Pancreas (tissue), 10 donors: Measurements from ENCODE around the gene STRIP1. TPM values are rescaled to one million over a fixed set of nuclear protein-coding genes. Genes with fewer than 3 reads are reported as not detected.

Experiments used
- ATAC-seq, 4 donors: fragments of 200-7000 bp; cut with Tn5 transposase; one replicate each; pipeline versions ENCODE4 v1.8.0 to v1.9.1; 2020; ENCODE audit warnings: mild to moderate bottlenecking in 4 of 4, moderate library complexity in 4 of 4
- DNase-seq, 6 donors: peaks; one replicate each; pipeline ENCODE4 v3.0.0-alpha.2; 2020
- FAIRE-seq: peaks from 2 replicates; lab custom pipeline; 2012; peaks lifted over from hg19 to GRCh38; lab: Jason Lieb, UNC
- H3K27ac ChIP-seq, 4 donors: fragments of 200-600 bp; sonication (generic); 1 replicate in 3 of 4; 2 replicates in 1 of 4; pipeline versions ENCODE4 v1.5.0 to v1.8.0; 2020
- H3K27me3 ChIP-seq, 4 donors: fragments of 200-600 bp; one replicate each; pipeline ENCODE4 v1.8.0; 2021
- H3K36me3 ChIP-seq, 3 donors: fragments of 200-600 bp; sonication (generic) in 1 of 3; one replicate each; pipeline versions ENCODE4 v1.5.0 to v1.8.0; 2020 to 2021
- H3K4me1 ChIP-seq, 3 donors: fragments of 200-600 bp; one replicate each; pipeline ENCODE4 v1.8.0; 2021
- H3K4me3 ChIP-seq, 4 donors: fragments of 200-600 bp; sonication (generic) in 2 of 4; one replicate each; pipeline versions ENCODE4 v1.5.0 to v1.8.0; 2020 to 2021
- H3K9me3 ChIP-seq, 4 donors: fragments of 200-600 bp; one replicate each; pipeline ENCODE4 v1.8.0; 2021
- WGBS, 2 donors: extraction: QIAGEN DNeasy Blood & Tissue Kit; methylation state at CpG; one replicate each; pipeline ENCODE4 v1.1.7; 2013; 5-methylcytosine and 5-hydroxymethylcytosine counted together
- intact Hi-C, 3 donors: fragments of 100-400 bp; cut with DNase I; formaldehyde crosslinking; loops; one replicate each; pipeline versions ENCODE4 v1.11.1 to v1.14.2; 2022
- polyA plus RNA-seq, 2 donors: library from polyadenylated mRNA; stranded (reverse); fragments of 200-250 nt; gene quantifications; one replicate each; pipeline ENCODE4 v1.2.3, GENCODE V29; 2013
- total RNA-seq, 6 donors: library from RNA; stranded (reverse); fragmentation: NEBNext Ultra II Directional in 4 of 6; extraction: Animal tissue kit (Norgen Biotek cat#: 25700) in 4 of 6; gene quantifications; one replicate each; pipeline versions ENCODE4 v1.2.1 to v1.2.4, GENCODE V29; 2021 to 2023
- TF ChIP-seq, protein P1 (sequence below), 4 donors: fragments of 200-600 bp; sonication (generic) in 3 of 4; IDR thresholded peaks; one replicate each; pipeline versions ENCODE4 v1.5.0 to v1.8.0; 2021; ENCODE audit warnings: antibody characterized with exemption in 4 of 4
- donor health status: healthy with polysubstance abuse.
- donor health status: DM: no; HTN: no; CAD: no; lungs with moderate emphysema.
- donor health status: DM: no; HTN: no; CAD: no.
- donor health status: control.
- donor health status: control.
- donor health status: Bipolar disorder and iron deficiency.
- donor health status: DM: yes; HTN: yes; CAD: no.
- donor health status: DM: no; HTN: no; CAD: no.
- donor health status: DM: no; HTN: no; CAD: no.
- donor health status: DM: yes; HTN: yes; CAD: no.

Gene STRIP1
- total and polyA plus RNA-seq, 8 donors: 10.7 to 24.9 (median 14.5) TPM

DNA sequence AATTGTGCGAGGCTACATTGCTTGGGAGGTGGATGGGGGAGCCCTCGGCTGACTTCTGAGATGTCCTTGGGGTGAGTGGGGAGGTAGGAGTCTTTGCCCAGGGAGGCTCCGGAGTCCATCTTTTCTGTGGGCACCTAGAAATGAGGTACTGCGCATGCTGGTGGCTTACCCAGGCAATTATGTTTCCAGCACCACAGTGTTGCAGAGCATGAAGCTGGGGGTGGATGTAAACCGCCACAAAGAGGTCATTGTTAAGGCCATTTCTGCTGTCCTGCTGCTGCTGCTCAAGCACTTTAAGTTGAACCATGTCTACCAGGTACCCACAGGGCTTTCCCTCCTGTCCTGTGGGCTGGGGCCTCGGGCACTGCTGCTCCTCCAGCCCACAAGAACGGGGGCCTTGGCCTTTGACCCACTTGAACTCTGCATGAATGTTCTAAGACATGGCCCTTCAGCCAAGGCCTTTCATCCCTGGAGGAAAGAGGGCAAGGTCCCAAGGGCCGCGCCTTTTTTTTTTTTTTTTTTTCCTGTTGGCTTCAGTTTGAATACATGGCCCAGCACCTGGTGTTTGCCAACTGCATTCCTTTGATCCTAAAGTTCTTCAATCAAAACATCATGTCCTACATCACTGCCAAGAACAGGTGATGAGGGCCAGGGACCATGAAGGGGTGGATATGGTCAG lies 14.6 kb downstream of the STRIP1 start:
- DNase-seq: no peak
- WGBS, 2 donors: 73 to 75% methylated on average over 9 of the region's 9 CpGs
- H3K4me3 ChIP-seq: no peak overlapping the region
- TF ChIP-seq, protein P1, sequence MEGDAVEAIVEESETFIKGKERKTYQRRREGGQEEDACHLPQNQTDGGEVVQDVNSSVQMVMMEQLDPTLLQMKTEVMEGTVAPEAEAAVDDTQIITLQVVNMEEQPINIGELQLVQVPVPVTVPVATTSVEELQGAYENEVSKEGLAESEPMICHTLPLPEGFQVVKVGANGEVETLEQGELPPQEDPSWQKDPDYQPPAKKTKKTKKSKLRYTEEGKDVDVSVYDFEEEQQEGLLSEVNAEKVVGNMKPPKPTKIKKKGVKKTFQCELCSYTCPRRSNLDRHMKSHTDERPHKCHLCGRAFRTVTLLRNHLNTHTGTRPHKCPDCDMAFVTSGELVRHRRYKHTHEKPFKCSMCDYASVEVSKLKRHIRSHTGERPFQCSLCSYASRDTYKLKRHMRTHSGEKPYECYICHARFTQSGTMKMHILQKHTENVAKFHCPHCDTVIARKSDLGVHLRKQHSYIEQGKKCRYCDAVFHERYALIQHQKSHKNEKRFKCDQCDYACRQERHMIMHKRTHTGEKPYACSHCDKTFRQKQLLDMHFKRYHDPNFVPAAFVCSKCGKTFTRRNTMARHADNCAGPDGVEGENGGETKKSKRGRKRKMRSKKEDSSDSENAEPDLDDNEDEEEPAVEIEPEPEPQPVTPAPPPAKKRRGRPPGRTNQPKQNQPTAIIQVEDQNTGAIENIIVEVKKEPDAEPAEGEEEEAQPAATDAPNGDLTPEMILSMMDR (IDR thresholded peaks at IDR 0.05): no peak
- no peak overlapping the region for H3K27ac ChIP-seq
- H3K27me3 ChIP-seq: no peaks in the 10 kb centered on the region
- no peak for FAIRE-seq
- intact Hi-C loops: no loop called here
- H3K36me3 ChIP-seq: peaks cover 5 to 74% (median 25%) of the 10 kb centered on the region in 3 donors
- H3K4me1 ChIP-seq: no peaks in the 10 kb centered on the region
- ATAC-seq: peak in 3 of 4 donors; percentile 19 to 61 (median 49)
- H3K9me3 ChIP-seq: no peaks in the 10 kb centered on the region

DNA sequence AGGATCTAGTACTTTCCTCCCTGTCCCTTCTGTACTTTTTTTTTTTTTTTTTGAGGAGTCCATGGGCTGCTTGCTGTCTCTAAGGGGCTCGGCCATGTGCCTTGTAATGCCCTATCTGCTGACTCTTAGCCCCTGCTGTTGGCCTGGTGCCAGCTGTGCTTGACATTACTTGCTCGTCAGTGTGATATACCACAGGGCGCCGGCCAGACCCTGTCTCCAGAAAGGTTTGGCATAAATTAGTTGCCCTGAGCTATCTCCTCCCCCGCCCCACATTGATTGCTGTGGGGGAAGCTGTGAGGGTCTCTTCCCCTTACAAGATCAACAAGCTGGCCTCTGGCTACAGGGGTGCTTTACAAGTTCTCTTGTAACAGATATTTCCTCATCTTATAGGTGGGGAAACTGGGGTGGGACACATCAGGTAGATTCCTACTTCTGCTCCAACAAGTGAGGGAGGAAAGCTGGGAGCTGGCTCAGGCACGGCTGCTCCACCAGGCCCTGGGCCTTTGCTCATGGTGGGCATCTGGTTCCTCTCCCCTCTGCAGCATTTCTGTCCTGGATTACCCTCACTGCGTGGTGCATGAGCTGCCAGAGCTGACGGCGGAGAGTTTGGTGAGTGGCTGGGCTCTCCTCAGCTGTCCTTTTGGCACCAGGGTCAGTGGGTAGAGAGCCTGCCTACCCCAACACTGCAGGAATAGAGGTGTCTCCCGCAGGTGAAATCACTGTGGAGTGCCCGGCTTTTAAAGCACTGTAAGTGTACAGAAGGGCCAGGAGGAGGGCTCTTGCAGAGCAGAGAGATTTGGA lies 15.6 kb downstream of the STRIP1 start:
- no peak for FAIRE-seq
- peak in 2 of 6 donors; percentile 68 to 78 for DNase-seq
- no peak for ATAC-seq
- Histone ChIP-seq H3K27me3 (no peaks in the 10 kb centered on the region), H3K4me1 (no peaks in the 10 kb centered on the region), H3K36me3 (peaks cover 5 to 74% (median 26%) of the 10 kb centered on the region in 3 donors), H3K9me3 (no peaks in the 10 kb centered on the region), H3K4me3 (no peak overlapping the region), H3K27ac (no peak overlapping the region)
- intact Hi-C loops: loop anchor here in 1 of 3 donors (10.0 kb wide), 1 partner anchor 55 kb away; no protein-coding TSS in a partner anchor
- TF ChIP-seq, protein P1 (IDR thresholded peaks at IDR 0.05): no peak
- WGBS, 2 donors: 84 to 87% methylated on average over 11 of the region's 11 CpGs

DNA sequence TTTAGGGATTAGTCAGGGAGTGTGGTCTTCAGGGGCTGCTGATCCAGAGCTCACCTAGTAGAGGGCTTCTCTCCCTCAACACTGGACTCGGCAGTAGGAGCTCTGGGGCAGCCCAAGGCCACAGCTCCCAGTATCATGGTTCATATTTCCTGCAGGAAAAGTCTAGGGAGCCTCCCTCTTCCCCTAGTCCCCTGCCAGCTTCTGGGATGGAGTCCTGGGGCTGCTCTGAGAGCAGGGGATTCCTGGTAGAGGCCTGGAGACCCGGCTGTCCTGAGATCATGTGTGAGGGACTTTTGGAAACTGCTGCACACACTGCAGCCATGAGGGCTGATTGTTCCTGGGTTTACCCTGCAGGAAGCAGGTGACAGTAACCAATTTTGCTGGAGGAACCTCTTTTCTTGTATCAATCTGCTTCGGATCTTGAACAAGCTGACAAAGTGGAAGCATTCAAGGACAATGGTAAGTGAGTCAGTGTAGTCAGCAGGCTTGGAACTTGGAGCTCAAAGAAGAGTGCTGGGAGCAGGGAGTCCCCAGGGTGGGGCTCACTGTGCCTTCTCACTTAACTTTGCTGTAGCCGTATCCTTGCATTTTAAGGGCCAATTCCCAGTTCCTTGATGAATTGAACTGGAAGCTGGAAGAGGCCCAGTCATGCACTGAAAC lies 16.3 kb downstream of the STRIP1 start:
- FAIRE-seq: no peak

DNA sequence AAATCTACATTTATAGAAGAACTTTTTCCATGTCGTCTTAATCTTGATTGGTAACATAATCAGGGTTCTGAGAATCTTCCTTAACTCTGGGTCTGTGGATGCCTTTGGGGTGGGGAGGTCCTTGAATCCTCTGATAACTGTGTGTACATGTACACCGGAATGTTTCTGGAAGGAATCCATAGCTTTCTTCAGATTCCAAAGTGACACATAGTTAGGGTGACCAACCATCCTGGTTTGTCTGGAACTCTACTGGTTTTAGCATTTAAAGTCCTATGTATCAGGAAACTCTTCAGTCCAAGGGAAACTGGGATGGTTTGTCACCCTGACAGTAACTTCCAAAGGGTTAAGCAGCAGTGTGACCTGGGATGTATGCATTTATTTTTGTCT lies 16.8 kb downstream of the STRIP1 start:
- TF ChIP-seq, protein P1 (IDR thresholded peaks at IDR 0.05): no peak
- no peak overlapping the region for H3K4me3 ChIP-seq
- no peak overlapping the region for H3K27ac ChIP-seq
- 35 to 36% methylated on average over 2 of the region's 2 CpGs for WGBS, 2 donors
- no peaks in the 10 kb centered on the region for H3K27me3 ChIP-seq
- ATAC-seq (no peak), DNase-seq (no peak), FAIRE-seq (no peak)
- intact Hi-C loops: loop anchor here in 1 of 3 donors (10.0 kb wide), 1 partner anchor 54 kb away; no protein-coding TSS in a partner anchor
- no peaks in the 10 kb centered on the region for H3K4me1 ChIP-seq
- no peaks in the 10 kb centered on the region for H3K9me3 ChIP-seq
- peaks cover 5 to 81% (median 26%) of the 10 kb centered on the region in 3 donors for H3K36me3 ChIP-seq

More for the DNA sequence above, 16.3 kb downstream of the STRIP1 start:
- no peak for ATAC-seq
- peaks cover 5 to 76% (median 26%) of the 10 kb centered on the region in 3 donors for H3K36me3 ChIP-seq
- no peak overlapping the region for H3K27ac ChIP-seq
- H3K27me3 ChIP-seq: no peaks in the 10 kb centered on the region
- TF ChIP-seq, protein P1 (IDR thresholded peaks at IDR 0.05): no peak
- H3K9me3 ChIP-seq: no peaks in the 10 kb centered on the region
- DNase-seq: no peak
- WGBS, 2 donors: 67 to 71% methylated on average over 4 of the region's 4 CpGs
- H3K4me1 ChIP-seq: no peaks in the 10 kb centered on the region
- intact Hi-C loops: loop anchor here in 1 of 3 donors (10.0 kb wide), 1 partner anchor 54 kb away; no protein-coding TSS in a partner anchor
- no peak overlapping the region for H3K4me3 ChIP-seq
